Activated naive CD8-positive, alpha-beta T cell treated with anti-CD3 and anti-CD28 coated beads for 36 hours (primary cell): ENCODE measurements around the gene EPC1. TPM values are rescaled to one million over a fixed set of nuclear protein-coding genes. Genes with fewer than 3 reads are reported as not detected.
"Not testable (repeated sequence)": the region's sequence is repeated elsewhere in the genome, so short reads cannot be mapped to it uniquely, and the experiment has no call there.

Experiments
- DNase-seq: peaks from one replicate; pipeline ENCODE4 v3.0.0; 2021
- H3K27ac Mint-ChIP-seq: one replicate; pipeline ENCODE4 v1.8.0; 2022; ENCODE audit warnings: mild to moderate bottlenecking, moderate library complexity, mixed read lengths
- H3K27me3 Mint-ChIP-seq: one replicate; pipeline ENCODE4 v1.8.0; 2022; ENCODE audit warnings: mild to moderate bottlenecking, mixed read lengths
- H3K36me3 Mint-ChIP-seq: one replicate; pipeline ENCODE4 v1.8.0; 2021; ENCODE audit warnings: mild to moderate bottlenecking, mixed read lengths
- H3K4me1 Mint-ChIP-seq: one replicate; pipeline ENCODE4 v1.8.0; 2021; ENCODE audit warnings: mixed read lengths
- H3K4me3 Mint-ChIP-seq: one replicate; pipeline ENCODE4 v1.8.0; 2022; ENCODE audit warnings: mild to moderate bottlenecking, moderate library complexity, mixed read lengths
- H3K9me3 Mint-ChIP-seq: one replicate; pipeline ENCODE4 v1.8.0; 2022; ENCODE audit warnings: mixed read lengths
- total RNA-seq, 2 experiments: library from RNA; stranded (reverse); gene quantifications; one replicate each; pipeline ENCODE4 v1.2.3, GENCODE V29; 2021

Gene EPC1
- total RNA-seq, 2 experiments from 2014 or later: 32.1 to 33.1 TPM

DNA sequence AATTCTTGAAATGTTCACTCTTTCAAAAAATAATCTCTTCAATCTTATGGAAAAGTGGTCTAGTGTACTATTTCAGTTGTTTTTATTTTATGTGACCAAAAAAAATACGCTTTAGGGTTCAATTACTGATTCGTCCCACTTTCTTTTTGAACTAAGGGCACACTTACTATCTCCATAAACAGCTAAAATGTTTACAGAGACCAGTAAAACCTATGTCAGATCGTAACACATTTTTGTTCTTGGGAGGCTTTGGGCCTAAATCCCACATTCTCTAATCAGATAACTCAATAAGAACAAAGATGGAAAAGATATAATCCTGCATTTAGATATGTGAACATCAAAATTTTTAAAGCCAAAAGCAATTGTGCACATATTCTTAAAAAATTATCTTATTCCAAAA is 29.8 kb upstream of the EPC1 start:
- H3K36me3 Mint-ChIP-seq: peaks cover 14% of the 10 kb centered on the region

DNA sequence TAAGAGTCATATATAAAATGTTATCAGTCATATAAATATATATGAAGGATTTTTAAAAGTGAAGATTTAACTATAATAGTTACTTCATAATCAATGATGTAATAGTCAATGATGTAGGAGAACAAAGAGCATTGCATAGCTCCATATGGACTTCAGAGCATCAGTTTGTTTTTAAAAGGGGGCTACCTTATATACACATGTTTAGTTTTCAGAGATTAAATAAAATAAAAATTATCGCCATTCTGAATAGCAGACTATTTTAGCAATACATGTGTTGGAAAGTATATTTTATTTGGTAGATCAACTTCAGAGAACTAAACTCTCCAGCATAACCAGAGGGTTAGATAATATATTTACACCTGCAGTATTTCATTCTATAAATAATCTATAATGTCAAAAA is 29.1 kb upstream of the EPC1 start:
- Mint-ChIP-seq H3K4me1 (peaks cover 35% of the 10 kb centered on the region), H3K4me3 (no peak overlapping the region), H3K36me3 (peaks cover 16% of the 10 kb centered on the region), H3K27me3 (no peaks in the 10 kb centered on the region), H3K27ac (peak overlapping the region; percentile 86), H3K9me3 (no peaks in the 10 kb centered on the region)
- no peak for DNase-seq

More for the DNA sequence above, 29.8 kb upstream of the EPC1 start:
- no peaks in the 10 kb centered on the region for H3K27me3 Mint-ChIP-seq
- no peaks in the 10 kb centered on the region for H3K9me3 Mint-ChIP-seq
- H3K27ac Mint-ChIP-seq: peak overlapping the region; percentile 86
- no peak overlapping the region for H3K4me3 Mint-ChIP-seq
- peaks cover 34% of the 10 kb centered on the region for H3K4me1 Mint-ChIP-seq
- DNase-seq: no peak

DNA sequence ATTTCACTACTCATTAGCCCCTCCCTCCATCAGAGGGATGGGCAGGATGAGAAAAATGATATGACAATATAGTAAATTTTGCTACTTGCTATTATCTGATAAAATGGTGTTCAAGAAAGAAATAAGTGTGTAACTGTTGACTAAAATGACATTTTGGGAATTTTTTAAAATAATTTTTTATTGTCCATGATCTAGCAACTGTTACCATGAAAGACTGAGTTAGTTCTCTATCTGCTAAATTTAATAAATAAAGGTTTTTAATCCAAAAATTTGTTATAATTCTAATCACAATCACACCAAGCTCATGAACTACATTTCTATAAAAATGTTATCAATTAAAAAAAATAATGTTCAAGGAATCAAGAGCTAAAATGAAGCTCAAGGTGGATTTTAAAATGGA is 28.7 kb upstream of the EPC1 start:
- Mint-ChIP-seq H3K4me3 (peak overlapping the region; percentile 50), H3K27ac (peak overlapping the region; percentile 43), H3K27me3 (no peaks in the 10 kb centered on the region), H3K9me3 (no peaks in the 10 kb centered on the region), H3K4me1 (peaks cover 39% of the 10 kb centered on the region), H3K36me3 (peaks cover 18% of the 10 kb centered on the region)
- DNase-seq: no peak

DNA sequence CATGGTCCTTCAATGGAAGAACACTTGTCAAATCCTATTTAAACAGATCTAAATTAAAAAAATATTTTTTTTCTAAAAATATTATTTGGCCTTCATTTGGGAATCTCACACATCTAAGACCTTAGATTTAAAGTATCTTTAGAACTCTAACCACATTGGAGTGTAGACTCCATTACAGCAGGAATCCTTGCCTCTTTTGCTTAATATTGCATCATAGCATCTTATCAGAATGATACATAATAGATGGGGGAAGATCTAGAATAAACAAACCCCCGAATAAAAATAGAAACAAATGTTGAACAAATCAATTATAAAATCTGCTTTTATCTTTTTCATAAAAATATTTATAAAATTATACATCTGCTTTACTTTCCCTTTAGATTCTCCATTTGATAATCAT is 27.6 kb upstream of the EPC1 start:
- Mint-ChIP-seq H3K27me3 (no peaks in the 10 kb centered on the region), H3K4me1 (peaks cover 45% of the 10 kb centered on the region), H3K4me3 (no peak overlapping the region), H3K27ac (peak overlapping the region; percentile 22), H3K9me3 (no peaks in the 10 kb centered on the region), H3K36me3 (peaks cover 18% of the 10 kb centered on the region)
- DNase-seq: no peak

DNA sequence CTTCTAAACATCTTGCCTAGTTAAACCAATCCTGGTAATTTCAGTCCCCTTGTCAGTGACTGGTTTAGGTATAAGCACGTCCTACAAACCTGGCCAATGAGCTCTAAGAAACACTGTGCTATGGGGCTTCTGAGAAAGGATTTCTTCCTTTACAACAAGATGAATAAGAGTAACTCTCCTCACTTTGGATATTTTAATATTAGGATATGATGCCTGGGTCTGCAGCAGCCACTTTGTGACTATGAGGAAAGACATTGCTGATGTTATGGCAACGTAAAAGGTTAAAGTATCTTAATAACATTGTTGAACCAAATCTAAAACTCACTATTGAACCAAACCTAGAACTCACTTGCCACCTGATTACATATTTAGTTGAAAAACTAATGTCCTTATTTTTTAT is 26.5 kb upstream of the EPC1 start:
- Mint-ChIP-seq H3K27ac (peak overlapping the region; percentile 29), H3K27me3 (no peaks in the 10 kb centered on the region), H3K4me1 (peaks cover 51% of the 10 kb centered on the region)

DNA sequence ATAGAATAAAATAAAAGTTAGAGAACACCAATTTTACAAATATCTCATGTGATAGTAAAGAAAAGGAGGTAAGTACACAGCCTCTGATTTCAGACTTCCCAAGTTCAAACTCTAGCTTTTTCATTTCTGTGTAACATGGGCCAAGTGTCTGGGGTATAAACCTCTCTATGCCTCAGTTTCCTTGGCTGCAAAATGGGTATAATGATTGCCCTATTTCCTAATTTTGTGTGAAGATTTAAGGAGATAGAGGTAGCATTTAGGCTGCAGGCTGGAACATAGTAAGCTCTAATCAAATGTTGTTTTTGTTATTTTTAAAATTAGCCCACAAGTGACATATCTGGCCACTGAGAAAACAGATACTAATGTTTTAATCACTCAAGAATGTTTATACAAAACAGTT is 26.1 kb upstream of the EPC1 start:
- Mint-ChIP-seq H3K9me3 (no peaks in the 10 kb centered on the region), H3K4me3 (no peak overlapping the region), H3K27ac (no peak overlapping the region), H3K4me1 (peaks cover 55% of the 10 kb centered on the region), H3K27me3 (no peaks in the 10 kb centered on the region), H3K36me3 (peaks cover 18% of the 10 kb centered on the region)
- no peak for DNase-seq

More for the DNA sequence above, 26.5 kb upstream of the EPC1 start:
- no peak for DNase-seq
- Mint-ChIP-seq H3K9me3 (no peaks in the 10 kb centered on the region), H3K4me3 (no peak overlapping the region), H3K36me3 (peaks cover 18% of the 10 kb centered on the region)

DNA sequence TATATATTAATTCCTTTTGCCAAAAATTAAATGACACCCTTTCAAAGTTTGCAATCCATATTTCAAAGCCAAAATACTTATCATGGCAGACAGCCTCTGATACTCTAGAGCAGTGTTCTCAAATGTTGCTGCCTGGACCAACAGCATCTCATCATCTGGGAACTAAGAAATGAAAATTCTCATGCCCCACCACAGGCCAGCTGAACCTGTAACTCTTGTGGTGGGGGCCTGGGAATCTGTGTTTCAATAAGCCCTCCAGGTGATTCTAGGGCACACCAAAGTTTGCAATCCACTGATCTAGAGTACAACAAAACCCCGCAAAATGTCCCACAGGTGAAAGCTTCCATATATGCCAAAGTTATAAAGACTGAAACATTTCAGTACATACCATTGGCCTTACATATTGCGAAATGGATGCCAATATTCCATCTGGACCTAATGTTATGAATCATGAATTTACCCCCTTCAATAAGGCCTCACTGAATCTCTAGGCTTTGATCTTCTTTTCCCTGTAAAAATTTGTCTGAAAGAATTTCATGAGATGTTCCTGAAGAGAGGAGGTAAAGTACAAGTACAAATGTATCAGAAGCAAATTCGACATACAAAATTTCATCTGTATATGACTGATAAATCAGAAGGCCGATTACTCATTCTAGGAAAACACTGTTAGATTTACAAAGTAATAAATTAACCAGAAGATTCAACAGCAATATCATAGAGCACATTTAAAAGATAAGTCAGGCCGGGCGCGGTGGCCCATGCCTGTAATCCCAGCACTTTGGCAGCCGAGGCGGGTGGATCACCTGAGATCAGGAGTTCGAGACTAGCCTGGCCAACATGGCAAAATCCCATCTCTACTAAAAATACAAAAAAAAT is 25.3 kb upstream of the EPC1 start:
- no peaks in the 10 kb centered on the region for H3K27me3 Mint-ChIP-seq
- H3K4me1 Mint-ChIP-seq: peaks cover 59% of the 10 kb centered on the region
- H3K9me3 Mint-ChIP-seq: no peaks in the 10 kb centered on the region
- DNase-seq: no peak
- no peak overlapping the region for H3K4me3 Mint-ChIP-seq
- peak overlapping the region; percentile 25 for H3K27ac Mint-ChIP-seq
- H3K36me3 Mint-ChIP-seq: peaks cover 18% of the 10 kb centered on the region

DNA sequence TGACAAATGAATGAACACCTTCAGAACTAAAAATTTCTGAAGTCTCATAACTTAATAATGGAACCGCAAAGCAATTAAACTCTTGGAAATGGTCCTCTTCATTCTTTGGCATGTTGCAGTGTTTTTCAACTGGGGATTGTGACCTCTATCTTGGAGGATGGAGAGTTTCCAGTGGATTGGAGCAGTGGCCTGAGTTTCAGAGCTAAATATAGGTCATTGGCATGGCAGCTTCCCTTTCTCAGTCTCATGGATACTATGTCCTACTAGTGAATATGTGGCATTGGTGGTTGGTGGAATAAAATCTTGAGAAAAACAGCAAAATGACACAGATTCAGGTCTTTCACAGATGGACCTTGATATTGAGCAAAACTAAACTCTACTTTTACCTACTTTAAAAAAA is 24.1 kb upstream of the EPC1 start:
- Mint-ChIP-seq H3K9me3 (no peaks in the 10 kb centered on the region), H3K4me3 (no peak overlapping the region), H3K27me3 (no peaks in the 10 kb centered on the region), H3K36me3 (peaks cover 18% of the 10 kb centered on the region), H3K4me1 (peaks cover 63% of the 10 kb centered on the region), H3K27ac (peak overlapping the region; percentile 34)
- DNase-seq: no peak

DNA sequence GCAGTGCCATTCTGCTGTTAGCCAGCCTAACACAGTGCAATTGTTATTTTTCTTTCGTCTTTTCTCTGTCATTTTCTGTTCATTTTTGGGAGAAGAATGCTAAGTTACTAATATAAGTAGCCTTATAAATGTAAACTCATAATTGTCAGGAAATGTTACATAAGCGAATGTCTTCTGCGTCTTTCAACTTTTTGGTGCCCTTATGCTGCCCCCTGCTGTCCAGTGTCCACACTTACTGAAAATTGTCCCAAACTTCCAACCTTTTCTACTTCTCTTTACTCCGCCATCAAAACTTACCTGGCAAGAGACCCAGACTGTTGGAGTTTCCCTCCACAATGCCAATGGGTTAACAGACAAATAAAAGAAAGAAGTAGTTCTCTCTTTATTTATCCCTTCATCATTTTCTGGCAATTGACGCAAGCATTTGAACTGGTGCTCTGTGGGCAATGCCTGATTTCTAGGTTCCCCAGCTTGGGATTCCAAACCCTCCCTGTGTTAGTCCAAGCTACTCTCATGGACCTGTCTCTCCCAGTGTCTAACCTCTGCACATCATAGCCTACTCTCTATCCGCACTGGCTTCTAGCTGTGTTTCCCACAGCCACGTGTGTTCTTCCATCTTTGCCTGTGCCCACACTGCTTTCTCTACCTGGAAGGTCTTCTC is 21.0 kb upstream of the EPC1 start:
- Mint-ChIP-seq H3K36me3 (peaks cover 11% of the 10 kb centered on the region), H3K4me1 (peaks cover 59% of the 10 kb centered on the region), H3K27ac (peak overlapping the region; percentile 22), H3K4me3 (peak overlapping the region; percentile 14), H3K27me3 (no peaks in the 10 kb centered on the region), H3K9me3 (no peaks in the 10 kb centered on the region)
- peak; percentile 62 for DNase-seq

DNA sequence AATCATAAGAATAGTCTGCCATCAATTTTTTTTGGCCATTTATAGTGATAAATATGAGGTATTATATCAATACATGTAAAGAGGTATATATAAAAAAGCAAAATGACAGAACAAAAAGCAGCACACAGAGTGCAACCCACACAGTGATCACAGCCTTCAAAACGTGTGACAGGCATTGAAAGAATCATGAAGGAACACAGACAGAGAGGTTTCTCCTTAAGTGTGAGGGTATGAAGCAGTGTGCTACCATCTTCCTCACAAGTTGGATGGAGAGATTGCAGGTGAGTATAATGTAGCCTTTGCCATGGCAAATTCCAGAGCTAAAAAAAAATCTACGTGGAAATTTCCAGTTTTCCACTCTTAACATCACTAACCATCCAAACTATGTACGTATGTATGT is 19.6 kb upstream of the EPC1 start:
- Mint-ChIP-seq H3K27me3 (no peaks in the 10 kb centered on the region), H3K27ac (no peak overlapping the region), H3K9me3 (no peaks in the 10 kb centered on the region), H3K36me3 (peaks cover 9% of the 10 kb centered on the region), H3K4me1 (peaks cover 63% of the 10 kb centered on the region), H3K4me3 (no peak overlapping the region)
- no peak for DNase-seq

DNA sequence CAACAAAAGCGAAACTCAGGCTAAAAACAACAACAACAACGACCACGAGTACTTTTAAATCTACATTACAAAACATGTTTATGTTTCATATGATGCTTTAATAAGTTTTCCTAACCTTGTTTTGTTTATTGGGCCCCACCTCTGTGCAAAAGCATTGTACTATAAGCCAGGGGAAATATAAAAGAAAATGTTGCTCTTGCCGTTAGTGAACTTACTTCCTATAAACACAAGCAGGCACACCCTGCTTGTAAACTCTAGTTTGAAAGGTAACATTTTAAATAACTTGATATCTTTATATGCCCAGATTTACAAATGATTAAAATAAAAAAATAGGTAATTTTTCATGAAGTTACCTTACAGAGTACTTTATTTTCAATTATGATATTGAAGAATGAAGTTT is 19.2 kb upstream of the EPC1 start:
- Mint-ChIP-seq H3K27me3 (no peaks in the 10 kb centered on the region), H3K9me3 (no peaks in the 10 kb centered on the region), H3K4me1 (peaks cover 66% of the 10 kb centered on the region), H3K36me3 (peaks cover 10% of the 10 kb centered on the region), H3K4me3 (no peak overlapping the region), H3K27ac (no peak overlapping the region)
- DNase-seq: no peak

DNA sequence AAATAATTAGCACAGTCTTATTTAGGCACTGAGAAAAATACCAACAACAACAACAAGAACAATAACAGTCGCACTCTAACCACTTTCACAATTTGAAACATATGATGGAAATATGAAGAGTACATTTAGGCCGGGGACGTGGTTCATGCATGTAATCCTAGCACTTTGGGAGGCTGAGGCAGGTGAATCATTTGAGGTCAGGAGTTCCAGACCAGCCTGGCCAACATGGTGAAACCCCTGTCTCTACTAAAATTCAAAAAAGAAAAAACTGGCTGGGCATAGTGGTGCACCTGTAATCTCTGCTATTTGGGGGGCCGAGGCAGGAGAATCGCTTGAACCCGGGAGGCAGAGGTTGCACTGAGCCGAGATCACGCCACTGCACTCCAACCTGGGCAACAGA is 18.4 kb upstream of the EPC1 start:
- not testable (repeated sequence) for H3K27me3 Mint-ChIP-seq, H3K9me3 Mint-ChIP-seq, DNase-seq, H3K27ac Mint-ChIP-seq, H3K4me3 Mint-ChIP-seq
- Mint-ChIP-seq H3K36me3 (peaks cover 12% of the 10 kb centered on the region), H3K4me1 (peaks cover 66% of the 10 kb centered on the region)

DNA sequence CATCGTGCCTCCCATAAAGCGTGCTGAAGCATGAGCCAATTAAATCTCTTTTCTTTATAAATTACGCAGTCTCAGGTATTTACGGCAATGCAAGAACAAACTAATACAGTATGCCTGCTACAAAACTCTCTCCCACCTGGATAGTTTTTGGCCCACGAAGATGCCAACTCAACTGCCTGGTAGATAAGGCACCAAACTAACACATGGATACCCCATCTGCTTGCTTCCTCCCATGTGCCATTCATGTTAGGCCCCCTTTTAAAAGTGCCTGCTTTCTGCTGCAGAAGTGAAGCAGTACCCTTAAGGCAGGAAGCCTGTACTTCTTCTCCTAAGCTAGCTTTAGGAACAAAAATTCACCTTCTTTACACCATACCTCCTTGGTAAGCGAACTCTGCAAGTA is 15.6 kb upstream of the EPC1 start:
- Mint-ChIP-seq H3K4me1 (peaks cover 57% of the 10 kb centered on the region), H3K27ac (no peak overlapping the region), H3K27me3 (no peaks in the 10 kb centered on the region), H3K9me3 (peaks cover 9% of the 10 kb centered on the region), H3K4me3 (no peak overlapping the region), H3K36me3 (peaks cover 20% of the 10 kb centered on the region)
- DNase-seq: no peak

DNA sequence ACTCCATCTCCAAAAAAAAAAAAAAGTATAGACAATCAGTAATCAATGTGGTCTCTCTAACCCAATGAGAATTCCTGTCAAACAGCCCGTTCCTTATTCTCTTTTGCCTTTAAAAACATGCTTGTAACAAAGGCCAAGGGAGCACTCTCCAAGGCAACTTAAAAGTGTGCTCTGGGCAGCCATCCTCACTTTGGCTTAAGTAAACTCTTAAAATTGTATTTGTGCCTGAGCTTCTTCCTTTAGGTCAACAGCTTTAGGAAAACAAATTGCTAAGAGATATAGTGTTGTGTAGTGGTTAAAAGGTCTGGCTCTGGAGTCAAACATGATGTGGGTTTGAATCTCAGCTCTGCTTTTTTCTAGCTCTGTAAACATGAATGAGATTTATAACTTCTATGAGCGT is 13.9 kb upstream of the EPC1 start:
- peak overlapping the region; percentile 42 for H3K27ac Mint-ChIP-seq
- H3K4me3 Mint-ChIP-seq: no peak overlapping the region
- peaks cover 63% of the 10 kb centered on the region for H3K4me1 Mint-ChIP-seq
- DNase-seq: no peak
- no peaks in the 10 kb centered on the region for H3K27me3 Mint-ChIP-seq
- H3K36me3 Mint-ChIP-seq: peaks cover 27% of the 10 kb centered on the region
- peaks cover 11% of the 10 kb centered on the region for H3K9me3 Mint-ChIP-seq

DNA sequence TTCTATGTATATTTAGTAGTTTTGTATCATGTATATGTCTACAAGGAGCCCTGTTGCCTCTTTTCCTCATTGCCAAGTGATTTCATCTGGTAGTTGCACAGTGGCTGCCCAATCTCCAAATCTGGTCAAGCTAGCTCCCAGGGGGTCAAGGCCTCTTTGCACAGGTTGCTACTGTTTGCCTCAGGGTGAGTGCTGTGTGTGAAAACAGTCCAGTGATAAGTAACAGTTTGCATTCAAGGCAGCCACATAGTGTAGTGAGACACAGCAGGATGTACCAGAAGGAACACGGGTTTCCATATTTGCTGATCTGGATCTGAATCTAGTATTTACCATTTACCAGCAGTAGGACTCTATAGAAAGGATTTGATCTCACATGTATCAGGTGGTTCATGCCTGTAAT is 13.3 kb upstream of the EPC1 start:
- no peak for DNase-seq
- Mint-ChIP-seq H3K4me1 (peaks cover 61% of the 10 kb centered on the region), H3K9me3 (peaks cover 12% of the 10 kb centered on the region), H3K27me3 (no peaks in the 10 kb centered on the region), H3K36me3 (peaks cover 29% of the 10 kb centered on the region), H3K4me3 (no peak overlapping the region), H3K27ac (no peak overlapping the region)
